ENCODE data around the gene TNF. TPM values are rescaled to one million over a fixed set of nuclear protein-coding genes. Genes with fewer than 3 reads are reported as not detected.

TNF gene
- total and polyA plus RNA-seq, 10 donors = 5.5 to 18.3 (median 12.5) TPM

DNA sequence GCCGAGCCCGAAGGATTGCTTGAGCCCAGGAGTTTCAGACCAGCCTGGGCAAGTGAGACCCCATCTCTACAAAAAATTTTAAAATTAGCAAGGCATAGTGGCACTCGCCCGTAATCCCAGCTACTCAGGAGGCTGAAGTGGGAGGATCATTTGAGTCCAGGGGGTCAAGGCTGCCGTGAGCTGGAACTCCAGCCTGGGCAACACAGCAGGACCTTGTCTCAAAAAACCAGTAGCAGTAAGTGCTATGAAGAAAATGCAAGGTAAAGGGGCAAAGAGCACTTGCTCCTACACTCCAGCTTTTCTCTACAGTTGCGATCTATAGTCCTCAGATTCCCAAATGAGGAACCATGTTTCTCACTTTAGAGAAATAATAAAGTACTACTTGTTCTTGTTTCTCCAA lies 31.7 kb upstream of the TNF start:
- no peak overlapping the region for H3K4me3 ChIP-seq
- intact Hi-C loops (cut with DNase I; ENCODE audit: low total_unique reads) = no loop called here
- WGBS, 5 donors = 94 to 98% (median 96%) methylated on average over 6 of the region's 6 CpGs
- DNase-seq = no peak
- TF ChIP-seq POLR2AphosphoS5 (IDR thresholded peaks at IDR 0.05) = no peak
- TF ChIP-seq POLR2A (IDR thresholded peaks at IDR 0.05) = no peak
- TF ChIP-seq, protein P1, sequence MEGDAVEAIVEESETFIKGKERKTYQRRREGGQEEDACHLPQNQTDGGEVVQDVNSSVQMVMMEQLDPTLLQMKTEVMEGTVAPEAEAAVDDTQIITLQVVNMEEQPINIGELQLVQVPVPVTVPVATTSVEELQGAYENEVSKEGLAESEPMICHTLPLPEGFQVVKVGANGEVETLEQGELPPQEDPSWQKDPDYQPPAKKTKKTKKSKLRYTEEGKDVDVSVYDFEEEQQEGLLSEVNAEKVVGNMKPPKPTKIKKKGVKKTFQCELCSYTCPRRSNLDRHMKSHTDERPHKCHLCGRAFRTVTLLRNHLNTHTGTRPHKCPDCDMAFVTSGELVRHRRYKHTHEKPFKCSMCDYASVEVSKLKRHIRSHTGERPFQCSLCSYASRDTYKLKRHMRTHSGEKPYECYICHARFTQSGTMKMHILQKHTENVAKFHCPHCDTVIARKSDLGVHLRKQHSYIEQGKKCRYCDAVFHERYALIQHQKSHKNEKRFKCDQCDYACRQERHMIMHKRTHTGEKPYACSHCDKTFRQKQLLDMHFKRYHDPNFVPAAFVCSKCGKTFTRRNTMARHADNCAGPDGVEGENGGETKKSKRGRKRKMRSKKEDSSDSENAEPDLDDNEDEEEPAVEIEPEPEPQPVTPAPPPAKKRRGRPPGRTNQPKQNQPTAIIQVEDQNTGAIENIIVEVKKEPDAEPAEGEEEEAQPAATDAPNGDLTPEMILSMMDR (IDR thresholded peaks at IDR 0.05 in 8 of 11, conservative IDR thresholded peaks at IDR 0.05 in 3 of 11) = no peak
- H3K27ac ChIP-seq = peak overlapping the region in 1 of 8 donors; percentile 96
- peaks cover 36 to 67% (median 58%) of the 10 kb centered on the region in 6 donors for H3K4me1 ChIP-seq
- no peaks in the 10 kb centered on the region for H3K27me3 ChIP-seq (replicated peaks in 1 of 7)
- no peaks in the 10 kb centered on the region for H3K9me3 ChIP-seq
- peaks cover 0 to 19% (median 17%) of the 10 kb centered on the region in 6 donors for H3K36me3 ChIP-seq

DNA sequence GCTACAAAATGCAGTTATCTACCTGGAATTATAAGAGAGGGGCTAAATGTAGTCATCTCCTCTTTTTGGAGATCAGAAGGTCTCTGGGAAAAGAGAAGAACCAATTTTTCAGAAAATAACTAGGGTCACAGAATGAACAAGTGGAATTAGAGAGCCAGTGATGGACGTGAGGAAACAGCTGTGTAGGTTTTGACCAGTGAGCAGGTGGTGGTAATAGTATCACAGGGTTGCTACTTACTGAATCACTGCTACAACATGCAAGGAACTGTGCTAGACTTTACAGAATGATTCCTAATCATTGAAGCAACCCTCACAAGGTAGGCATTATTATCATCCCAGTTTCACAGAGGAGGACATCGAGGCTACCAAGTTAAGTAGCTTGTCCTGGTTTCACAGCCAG lies 30.7 kb upstream of the TNF start:
- TF ChIP-seq POLR2A (IDR thresholded peaks at IDR 0.05) = no peak
- Histone ChIP-seq H3K36me3 (peaks cover 0 to 18% (median 7%) of the 10 kb centered on the region in 6 donors), H3K4me3 (no peak overlapping the region), H3K27ac (no peak overlapping the region), H3K4me1 (peaks cover 32 to 67% (median 58%) of the 10 kb centered on the region in 6 donors), H3K27me3 (replicated peaks in 1 of 7) (no peaks in the 10 kb centered on the region), H3K9me3 (no peaks in the 10 kb centered on the region)
- intact Hi-C loops (cut with DNase I; ENCODE audit: low total_unique reads) = no loop called here
- no peak for DNase-seq
- 73 to 89% (median 80%) methylated on average over 2 of the region's 2 CpGs for WGBS, 5 donors

GRCh38 chr6:31545291-31545690 lies 30.1 kb upstream of the TNF start:
- Histone ChIP-seq H3K27ac (no peak overlapping the region), H3K27me3 (replicated peaks in 1 of 7) (no peaks in the 10 kb centered on the region), H3K36me3 (peaks cover 0 to 18% (median 1%) of the 10 kb centered on the region in 6 donors), H3K4me1 (peaks cover 26 to 67% (median 53%) of the 10 kb centered on the region in 6 donors), H3K4me3 (no peak overlapping the region), H3K9me3 (no peaks in the 10 kb centered on the region)
- TF ChIP-seq POLR2AphosphoS5 (IDR thresholded peaks at IDR 0.05) = no peak
- TF ChIP-seq, protein P1 (IDR thresholded peaks at IDR 0.05 in 8 of 11, conservative IDR thresholded peaks at IDR 0.05 in 3 of 11) = no peak
- no peak for DNase-seq
- intact Hi-C loops (cut with DNase I; ENCODE audit: low total_unique reads) = no loop called here
- WGBS, 5 donors = 72 to 93% (median 87%) methylated on average over 7 of the region's 7 CpGs

GRCh38 chr6:31546339-31546957 lies 28.9 kb upstream of the TNF start, which contains the start of gene ATP6V1G2:
TSS of gene ATP6V1G2 (minus strand) at chr6:31546608. CDS start at chr6:31546559, 49 bp downstream.
- 8 to 13% (median 12%) methylated on average over 11 of the region's 11 CpGs for WGBS, 5 donors
- H3K27ac ChIP-seq = peak within 1 kb of the TSS; percentile 69 to 92 (median 87)
- peak within 1 kb of the TSS; percentile 34 to 73 (median 40) for H3K4me3 ChIP-seq
- H3K9me3 ChIP-seq = no peaks in the 10 kb centered on the region
- peak; percentile 95 for DNase-seq
- intact Hi-C loops (cut with DNase I; ENCODE audit: low total_unique reads) = loop anchor here (2.0 kb wide), 1 partner anchor 52 kb away; no protein-coding TSS in a partner anchor
- peak in 2 of 3 donors; percentile 72 to 78 for TF ChIP-seq POLR2AphosphoS5 (IDR thresholded peaks at IDR 0.05)
- no peak for TF ChIP-seq POLR2A (IDR thresholded peaks at IDR 0.05)
- TF ChIP-seq, protein P1 (IDR thresholded peaks at IDR 0.05 in 8 of 11, conservative IDR thresholded peaks at IDR 0.05 in 3 of 11) = peak; percentile 86 to 99 (median 96)
- peaks cover 0 to 25% (median 5%) of the 10 kb centered on the region in 6 donors for H3K36me3 ChIP-seq
- H3K4me1 ChIP-seq = peaks cover 23 to 69% (median 55%) of the 10 kb centered on the region in 6 donors
- no peaks in the 10 kb centered on the region for H3K27me3 ChIP-seq (replicated peaks in 1 of 7)
